Uterus (tissue), 4 donors: ENCODE results near the gene SH3TC1. TPM values are rescaled to one million over a fixed set of nuclear protein-coding genes. Genes with fewer than 3 reads are reported as not detected.

Experiments
- DNase-seq, 2 donors: peaks; one replicate each; pipeline ENCODE4 v3.0.0-alpha.2; 2019 to 2020
- H3K27ac ChIP-seq, 2 donors: fragments of 200-600 bp; sonication (generic); 1 replicate in 1 of 2; 2 replicates in 1 of 2; pipeline ENCODE4 v1.5.1; 2016 to 2018
- H3K27me3 ChIP-seq, 2 donors: fragments of 200-600 bp; sonication (generic); one replicate each; pipeline ENCODE4 v1.5.1; 2018 to 2019; ENCODE audit warnings: control low read depth in 1 of 2
- H3K36me3 ChIP-seq, 2 donors: fragments of 200-600 bp; sonication (generic); one replicate each; pipeline ENCODE4 v1.5.1; 2019; ENCODE audit warnings: control low read depth in 1 of 2
- H3K4me1 ChIP-seq, 2 donors: fragments of 200-600 bp; sonication (generic); one replicate each; pipeline ENCODE4 v1.5.1; 2018 to 2019; ENCODE audit warnings: control low read depth in 1 of 2
- H3K4me3 ChIP-seq, 2 donors: fragments of 200-600 bp; sonication (generic); 1 replicate in 1 of 2; 2 replicates in 1 of 2; pipeline ENCODE4 v1.5.1; 2018 to 2019; ENCODE audit warnings: mild to moderate bottlenecking in 1 of 2
- H3K9me3 ChIP-seq, 2 donors: fragments of 200-600 bp; sonication (generic); one replicate each; pipeline ENCODE4 v1.5.1; 2019; ENCODE audit warnings: control low read depth in 1 of 2
- POLR2A ChIP-seq, 2 donors: fragments of 450-650 bp; IDR thresholded peaks; one replicate each; pipeline ENCODE4 v1.6.1; 2016; ENCODE audit warnings: antibody characterized with exemption in 2 of 2, mild to moderate bottlenecking in 1 of 2, moderate library complexity in 1 of 2
- intact Hi-C: fragments of 100-400 bp; cut with DNase I; formaldehyde crosslinking; loops from one replicate; pipeline ENCODE4 v1.15.1; 2023; ENCODE audit warnings: low total_unique reads
- total RNA-seq, 4 donors: library from RNA; depleted of rRNA in 3 of 4; stranded (reverse); fragments of >200 nt in 3 of 4; gene quantifications; one replicate each; pipeline versions ENCODE4 v1.1.0 to v1.2.4, GENCODE V29; 2014 to 2023
- TF ChIP-seq, protein P1 (sequence below), 4 experiments: fragments of 200-600 bp in 2 of 4; fragments of 450-650 bp in 2 of 4; sonication (generic) in 2 of 4; IDR thresholded peaks; one replicate each; pipeline ENCODE4 v1.5.1; 2016 to 2019; ENCODE audit warnings: antibody characterized with exemption in 4 of 4, mild to moderate bottlenecking in 2 of 4, moderate library complexity in 1 of 4
- donor health status: DM: yes; HTN: yes; CAD: no.

The SH3TC1 gene
- total RNA-seq, 4 donors from 2014 or later: 5.1 to 16.4 (median 11.3) TPM

GRCh38 chr4:8227771-8228318, 28.8 kb downstream of the SH3TC1 start:
- Histone ChIP-seq H3K36me3 (no peaks in the 10 kb centered on the region), H3K4me3 (no peak overlapping the region), H3K27me3 (no peaks in the 10 kb centered on the region), H3K27ac (no peak overlapping the region), H3K9me3 (no peaks in the 10 kb centered on the region), H3K4me1 (peaks cover 0 to 13% of the 10 kb centered on the region in 2 donors)
- intact Hi-C loops: no loop called here
- no peak for DNase-seq
- TF ChIP-seq, protein P1, sequence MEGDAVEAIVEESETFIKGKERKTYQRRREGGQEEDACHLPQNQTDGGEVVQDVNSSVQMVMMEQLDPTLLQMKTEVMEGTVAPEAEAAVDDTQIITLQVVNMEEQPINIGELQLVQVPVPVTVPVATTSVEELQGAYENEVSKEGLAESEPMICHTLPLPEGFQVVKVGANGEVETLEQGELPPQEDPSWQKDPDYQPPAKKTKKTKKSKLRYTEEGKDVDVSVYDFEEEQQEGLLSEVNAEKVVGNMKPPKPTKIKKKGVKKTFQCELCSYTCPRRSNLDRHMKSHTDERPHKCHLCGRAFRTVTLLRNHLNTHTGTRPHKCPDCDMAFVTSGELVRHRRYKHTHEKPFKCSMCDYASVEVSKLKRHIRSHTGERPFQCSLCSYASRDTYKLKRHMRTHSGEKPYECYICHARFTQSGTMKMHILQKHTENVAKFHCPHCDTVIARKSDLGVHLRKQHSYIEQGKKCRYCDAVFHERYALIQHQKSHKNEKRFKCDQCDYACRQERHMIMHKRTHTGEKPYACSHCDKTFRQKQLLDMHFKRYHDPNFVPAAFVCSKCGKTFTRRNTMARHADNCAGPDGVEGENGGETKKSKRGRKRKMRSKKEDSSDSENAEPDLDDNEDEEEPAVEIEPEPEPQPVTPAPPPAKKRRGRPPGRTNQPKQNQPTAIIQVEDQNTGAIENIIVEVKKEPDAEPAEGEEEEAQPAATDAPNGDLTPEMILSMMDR (IDR thresholded peaks at IDR 0.05): no peak
- no peak for TF ChIP-seq POLR2A (IDR thresholded peaks at IDR 0.05)

DNA sequence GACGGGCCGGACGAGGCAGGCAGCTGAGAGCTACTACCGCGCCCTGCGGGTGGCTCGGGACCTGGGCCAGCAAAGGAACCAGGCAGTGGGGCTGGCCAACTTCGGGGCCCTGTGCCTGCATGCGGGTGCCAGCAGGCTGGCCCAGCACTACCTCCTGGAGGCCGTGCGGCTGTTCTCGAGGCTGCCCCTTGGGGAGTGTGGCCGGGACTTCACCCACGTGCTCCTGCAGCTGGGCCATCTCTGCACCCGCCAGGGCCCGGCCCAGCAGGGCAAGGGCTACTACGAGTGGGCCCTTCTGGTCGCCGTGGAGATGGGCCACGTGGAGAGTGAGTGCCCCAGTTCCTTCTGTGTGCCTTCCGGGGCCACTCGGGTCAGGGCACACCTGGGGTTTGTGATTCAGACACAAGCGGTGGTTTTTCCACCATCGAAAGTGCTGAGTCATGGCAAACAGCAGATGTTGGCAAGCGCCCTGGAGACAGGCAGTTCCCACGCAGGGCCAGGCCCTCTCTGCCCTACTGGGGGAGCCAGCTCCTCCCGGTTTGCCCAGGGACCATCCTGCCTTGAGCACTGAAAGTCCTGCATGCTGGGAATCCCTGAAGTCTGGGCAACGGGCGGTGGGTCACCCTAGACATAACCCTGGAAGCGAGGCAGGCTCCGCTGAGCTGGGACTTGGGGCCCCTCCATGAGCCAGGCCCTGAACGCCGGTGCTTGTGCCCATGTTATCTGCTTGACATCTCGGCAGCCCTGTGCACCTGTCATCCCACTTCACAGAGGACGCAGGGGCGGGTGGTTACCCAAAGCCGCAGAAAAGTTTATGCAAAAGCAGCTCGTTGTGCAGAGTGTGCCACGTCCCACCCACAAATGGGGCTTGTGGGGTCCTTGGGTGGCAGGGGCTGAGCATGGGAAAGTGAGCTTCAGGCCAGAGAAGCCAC, 29.5 kb downstream of the SH3TC1 start:
- intact Hi-C loops: no loop called here
- Histone ChIP-seq H3K36me3 (no peaks in the 10 kb centered on the region), H3K27ac (no peak overlapping the region), H3K4me1 (peaks cover 0 to 13% of the 10 kb centered on the region in 2 donors), H3K27me3 (no peaks in the 10 kb centered on the region), H3K4me3 (no peak overlapping the region), H3K9me3 (no peaks in the 10 kb centered on the region)
- no peak for TF ChIP-seq POLR2A (IDR thresholded peaks at IDR 0.05)
- TF ChIP-seq, protein P1 (IDR thresholded peaks at IDR 0.05): no peak
- DNase-seq: peak; percentile 58 to 67

DNA sequence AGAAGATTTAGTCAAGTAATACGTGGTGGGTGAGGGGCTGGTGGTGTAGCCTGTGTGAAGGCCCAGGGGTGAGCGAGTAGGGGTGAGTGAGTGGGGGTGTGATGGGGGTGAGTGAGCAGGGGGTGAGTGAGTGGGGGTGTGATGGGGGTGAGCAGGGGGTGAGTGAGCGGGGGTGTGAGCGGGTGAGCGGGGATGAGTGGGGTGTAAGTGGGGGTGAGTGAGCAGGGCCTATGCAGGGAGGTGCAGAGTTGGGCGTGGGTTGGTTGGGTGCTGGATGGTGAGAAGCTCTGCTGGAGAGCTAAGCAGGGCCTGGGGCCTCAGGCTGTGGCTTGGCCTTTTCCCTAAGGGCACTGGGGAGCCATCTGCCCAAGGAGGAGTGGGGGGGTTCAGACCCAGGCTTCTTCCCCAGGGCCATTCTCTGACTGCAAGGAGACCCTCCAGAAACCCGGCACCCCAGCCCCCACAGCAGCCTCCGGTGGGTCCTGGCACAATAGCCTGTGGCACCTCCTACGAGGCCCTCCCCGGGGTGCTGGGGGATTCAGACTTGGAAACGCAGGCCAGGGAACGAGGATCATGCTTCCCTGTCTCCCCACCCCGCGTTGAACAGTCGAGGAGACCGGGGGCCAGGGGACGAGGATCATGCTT, 30.4 kb downstream of the SH3TC1 start:
- H3K9me3 ChIP-seq: no peaks in the 10 kb centered on the region
- no peak overlapping the region for H3K4me3 ChIP-seq
- no peak overlapping the region for H3K27ac ChIP-seq
- no peak for DNase-seq
- H3K4me1 ChIP-seq: peaks cover 0 to 13% of the 10 kb centered on the region in 2 donors
- no peaks in the 10 kb centered on the region for H3K36me3 ChIP-seq
- no peaks in the 10 kb centered on the region for H3K27me3 ChIP-seq
- TF ChIP-seq, protein P1 (IDR thresholded peaks at IDR 0.05): no peak
- no peak for TF ChIP-seq POLR2A (IDR thresholded peaks at IDR 0.05)
- intact Hi-C loops: no loop called here

- H3K4me3 ChIP-seq: no peak overlapping the region
- no peak for DNase-seq
- no peaks in the 10 kb centered on the region for H3K36me3 ChIP-seq
- no peak overlapping the region for H3K27ac ChIP-seq
- H3K4me1 ChIP-seq: peaks cover 0 to 13% of the 10 kb centered on the region in 2 donors
- no peaks in the 10 kb centered on the region for H3K9me3 ChIP-seq
- intact Hi-C loops: no loop called here
- H3K27me3 ChIP-seq: no peaks in the 10 kb centered on the region
- TF ChIP-seq POLR2A (IDR thresholded peaks at IDR 0.05): no peak
- TF ChIP-seq, protein P1 (IDR thresholded peaks at IDR 0.05): no peak
Observed at GRCh38 chr4:8230033-8230432, 30.9 kb downstream of the SH3TC1 start.

DNA sequence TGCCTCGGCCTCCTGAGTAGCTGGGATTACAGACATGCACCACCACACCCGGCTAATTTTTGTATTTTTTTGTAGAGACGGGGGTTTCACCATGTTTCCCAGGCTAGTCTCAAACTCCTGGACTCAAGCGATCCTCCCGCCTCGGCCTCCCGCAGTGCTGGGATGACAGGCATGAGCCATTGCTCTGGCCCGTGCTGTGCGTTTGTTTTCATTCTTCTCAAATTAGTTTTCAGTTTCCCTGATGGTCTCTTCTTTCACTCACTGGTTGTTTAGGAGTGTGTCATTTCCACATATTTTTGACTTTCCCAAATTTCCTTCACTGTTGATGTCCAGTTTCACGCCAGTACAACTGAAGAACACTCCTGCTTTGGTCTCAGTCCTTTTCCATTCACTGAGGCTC, 31.8 kb downstream of the SH3TC1 start:
- intact Hi-C loops: no loop called here

More for the DNA sequence above, 31.8 kb downstream of the SH3TC1 start:
- no peak for DNase-seq
- no peak overlapping the region for H3K27ac ChIP-seq
- H3K27me3 ChIP-seq: no peaks in the 10 kb centered on the region
- no peak overlapping the region for H3K4me3 ChIP-seq
- peaks cover 0 to 13% of the 10 kb centered on the region in 2 donors for H3K4me1 ChIP-seq
- no peaks in the 10 kb centered on the region for H3K9me3 ChIP-seq
- H3K36me3 ChIP-seq: no peaks in the 10 kb centered on the region
- no peak for TF ChIP-seq POLR2A (IDR thresholded peaks at IDR 0.05)
- TF ChIP-seq, protein P1 (IDR thresholded peaks at IDR 0.05): no peak
